ENCODE data around the gene C16orf78. TPM values are rescaled to one million over a fixed set of nuclear protein-coding genes. Genes with fewer than 3 reads are reported as not detected.

C16orf78 gene
- polyA plus RNA-seq, 1 donor (not counting 4 experiments of a cell fraction or from before 2014, with no cell fraction given): not detected

- TF ChIP-seq CTCF (optimal IDR thresholded peaks at IDR 0.05 in 1 of 3, IDR thresholded peaks at IDR 0.05 in 1 of 3, conservative IDR thresholded peaks at IDR 0.05 in 1 of 3; ENCODE audit: extremely low read depth in 1 of 3, insufficient read depth in 2 of 3, low read length in 3 of 3): peak in 2 of 3 experiments; percentile 8 to 22
- no peak for TF ChIP-seq EZH2 (IDR thresholded peaks at IDR 0.05; ENCODE audit: low read length)
- dilution Hi-C loops (cut with MboI; ENCODE audit: extremely low pct_ligation_motif_present, low sequenced_read_pairs): no loop called here
- Histone ChIP-seq H2AFZ (ENCODE audit: control insufficient read depth, low read length) (no peak overlapping the region), H4K20me1 (ENCODE audit: control insufficient read depth, extremely low read depth, insufficient read depth, low read length) (no peaks in the 10 kb centered on the region), H3K27ac (ENCODE audit: control insufficient read depth, insufficient read depth, low read length) (no peak overlapping the region), H3K4me2 (ENCODE audit: control insufficient read depth, extremely low read depth, insufficient read depth, low read depth, low read length) (no peak overlapping the region), H3K9ac (ENCODE audit: control insufficient read depth, extremely low read depth, insufficient read depth, low read length) (no peak overlapping the region), H3K36me3 (ENCODE audit: control insufficient read depth in 2 of 2, extremely low read depth in 1 of 2, insufficient read depth in 2 of 2, low read length in 2 of 2) (no peaks in the 10 kb centered on the region), H3K4me1 (ENCODE audit: control insufficient read depth, extremely low read depth, insufficient read depth, low read length) (no peaks in the 10 kb centered on the region), H3K9me1 (ENCODE audit: control insufficient read depth, extremely low read depth, insufficient read depth, low read length) (no peaks in the 10 kb centered on the region), H3K79me2 (ENCODE audit: control insufficient read depth, insufficient read depth, low read length) (no peaks in the 10 kb centered on the region), H3K27me3 (ENCODE audit: control insufficient read depth, extremely low read depth, insufficient read depth, low read length) (no peaks in the 10 kb centered on the region), H3K4me3 (ENCODE audit: control insufficient read depth in 2 of 3, extremely low read depth in 1 of 3, insufficient read depth in 2 of 3, low read depth in 1 of 3, low read length in 3 of 3) (no peak overlapping the region), H3K9me3 (ENCODE audit: control insufficient read depth, low read depth, low read length) (no peaks in the 10 kb centered on the region)
- FAIRE-seq (no peak), DNase-seq (ENCODE audit: low read depth, low spot score) (no peak)
Observed at GRCh38 chr16:49348408-49349176, 25.0 kb upstream of the C16orf78 start.

GRCh38 chr16:49349446-49350168 lies 24.0 kb upstream of the C16orf78 start:
- dilution Hi-C loops (cut with MboI; ENCODE audit: extremely low pct_ligation_motif_present, low sequenced_read_pairs): no loop called here
- DNase-seq (ENCODE audit: low read depth, low spot score) (no peak), FAIRE-seq (no peak)
- Histone ChIP-seq H3K4me2 (ENCODE audit: control insufficient read depth, extremely low read depth, insufficient read depth, low read depth, low read length) (no peak overlapping the region), H3K27ac (ENCODE audit: control insufficient read depth, insufficient read depth, low read length) (no peak overlapping the region), H3K27me3 (ENCODE audit: control insufficient read depth, extremely low read depth, insufficient read depth, low read length) (no peaks in the 10 kb centered on the region), H3K79me2 (ENCODE audit: control insufficient read depth, insufficient read depth, low read length) (no peaks in the 10 kb centered on the region), H2AFZ (ENCODE audit: control insufficient read depth, low read length) (no peak overlapping the region), H4K20me1 (ENCODE audit: control insufficient read depth, extremely low read depth, insufficient read depth, low read length) (no peaks in the 10 kb centered on the region), H3K36me3 (ENCODE audit: control insufficient read depth in 2 of 2, extremely low read depth in 1 of 2, insufficient read depth in 2 of 2, low read length in 2 of 2) (no peaks in the 10 kb centered on the region), H3K4me1 (ENCODE audit: control insufficient read depth, extremely low read depth, insufficient read depth, low read length) (no peaks in the 10 kb centered on the region), H3K9me1 (ENCODE audit: control insufficient read depth, extremely low read depth, insufficient read depth, low read length) (no peaks in the 10 kb centered on the region), H3K9ac (ENCODE audit: control insufficient read depth, extremely low read depth, insufficient read depth, low read length) (no peak overlapping the region), H3K9me3 (ENCODE audit: control insufficient read depth, low read depth, low read length) (no peaks in the 10 kb centered on the region), H3K4me3 (ENCODE audit: control insufficient read depth in 2 of 3, extremely low read depth in 1 of 3, insufficient read depth in 2 of 3, low read depth in 1 of 3, low read length in 3 of 3) (no peak overlapping the region)
- no peak for TF ChIP-seq EZH2 (IDR thresholded peaks at IDR 0.05; ENCODE audit: low read length)
- TF ChIP-seq CTCF (optimal IDR thresholded peaks at IDR 0.05 in 1 of 3, IDR thresholded peaks at IDR 0.05 in 1 of 3, conservative IDR thresholded peaks at IDR 0.05 in 1 of 3; ENCODE audit: extremely low read depth in 1 of 3, insufficient read depth in 2 of 3, low read length in 3 of 3): no peak

All from keratinocyte (primary cell).